H1 (cell line): ENCODE results near the gene LUM. TPM values are rescaled to one million over a fixed set of nuclear protein-coding genes. Genes with fewer than 3 reads are reported as not detected.

Experiments
- EGR1 ChIP-seq: IDR thresholded peaks from 2 replicates; pipeline ENCODE4 v1.6.1; 2011; ENCODE audit warnings: low read depth, low read length, borderline replicate concordance
- RNF2 ChIP-seq: fragments of 200-900, 300-1000 bp; sonication (generic); IDR thresholded peaks from 2 replicates; pipeline ENCODE4 v1.7.1; 2016; ENCODE audit warnings: borderline replicate concordance, low read depth, mild to moderate bottlenecking, antibody characterized with exemption, low read length; ENCODE audit not compliant: poor library complexity, severe bottlenecking; ENCODE audit errors: missing control alignments
- polyA plus RNA-seq, 7 experiments: library from polyadenylated mRNA; depleted of rRNA in 3 of 7; stranded (reverse) in 5 of 7; unstranded in 2 of 7; fragments of >200 nt in 5 of 7; fragments of 200-250 nt in 2 of 7; gene quantifications; 1 replicate in 5 of 7; 2 replicates in 1 of 7; 4 replicates in 1 of 7; pipeline versions ENCODE4 v1.2.1 to v1.2.3, GENCODE V29; 2011 to 2013; ENCODE audit warnings: missing spikeins in 2 of 7, mixed read lengths in 2 of 7
- total RNA-seq: library from RNA; stranded (reverse); fragmentation: NEBNext Ultra II Directional; extraction: Animal tissue kit (Norgen Biotek cat#: 25700); gene quantifications from 2 replicates; pipeline ENCODE4 v1.2.1, GENCODE V29; 2021
- TF ChIP-seq, protein P1 (sequence below): IDR thresholded peaks from 2 replicates; pipeline ENCODE4 v1.6.1; 2011; ENCODE audit warnings: low read depth, mild to moderate bottlenecking, low read length; ENCODE audit not compliant: insufficient read depth

LUM gene
- total and polyA plus RNA-seq, 2 of the 8 experiments (the other 6 are each of a cell fraction or from before 2014, with no cell fraction given), result not detected

DNA sequence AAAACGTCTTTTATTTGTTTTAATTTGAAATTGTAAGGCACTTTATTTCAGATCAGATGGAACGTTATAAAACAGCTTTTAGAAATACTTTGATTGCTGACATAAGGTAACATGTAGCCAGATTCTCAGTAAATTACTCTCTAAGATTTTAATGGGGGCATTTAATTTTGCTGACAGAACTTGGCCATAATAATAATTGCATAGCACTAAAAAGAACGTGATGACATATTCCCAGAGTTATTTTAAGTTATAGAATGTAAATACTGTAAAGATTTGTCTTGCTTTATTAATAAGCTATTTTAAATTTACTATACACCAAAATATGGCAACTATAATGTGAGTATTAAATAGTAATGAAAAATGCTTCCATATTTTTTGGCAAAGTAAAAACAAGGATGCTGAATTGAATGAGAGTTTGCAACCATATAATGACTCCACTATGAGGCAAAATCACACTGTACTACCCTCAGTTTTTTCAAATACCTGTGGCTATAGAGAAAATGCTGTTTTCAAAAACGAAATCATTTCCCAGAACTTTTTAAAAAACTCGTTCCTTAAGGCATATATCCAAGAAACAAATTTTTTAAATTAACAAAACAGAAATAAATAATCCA lies 876 bp downstream of the LUM start (continued):
- TF ChIP-seq EGR1, result no peak
- TF ChIP-seq, protein P1, sequence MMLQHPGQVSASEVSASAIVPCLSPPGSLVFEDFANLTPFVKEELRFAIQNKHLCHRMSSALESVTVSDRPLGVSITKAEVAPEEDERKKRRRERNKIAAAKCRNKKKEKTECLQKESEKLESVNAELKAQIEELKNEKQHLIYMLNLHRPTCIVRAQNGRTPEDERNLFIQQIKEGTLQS, result no peak
- no peak for TF ChIP-seq RNF2
- TF ChIP-seq, all 59 proteins: peak for 0
